Measurements from ENCODE around the gene KRTAP27-1.

The KRTAP27-1 gene, protein sequence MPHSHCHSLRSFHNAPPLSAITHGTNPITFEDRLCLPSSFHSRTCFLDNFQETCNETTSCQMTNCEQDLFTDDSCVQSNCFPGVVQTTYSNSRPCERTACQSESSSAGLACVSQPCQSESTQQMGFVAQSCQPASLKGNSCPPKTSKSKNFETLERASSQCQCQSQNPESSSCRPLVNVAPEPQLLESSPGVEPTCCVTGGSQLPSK

DNA sequence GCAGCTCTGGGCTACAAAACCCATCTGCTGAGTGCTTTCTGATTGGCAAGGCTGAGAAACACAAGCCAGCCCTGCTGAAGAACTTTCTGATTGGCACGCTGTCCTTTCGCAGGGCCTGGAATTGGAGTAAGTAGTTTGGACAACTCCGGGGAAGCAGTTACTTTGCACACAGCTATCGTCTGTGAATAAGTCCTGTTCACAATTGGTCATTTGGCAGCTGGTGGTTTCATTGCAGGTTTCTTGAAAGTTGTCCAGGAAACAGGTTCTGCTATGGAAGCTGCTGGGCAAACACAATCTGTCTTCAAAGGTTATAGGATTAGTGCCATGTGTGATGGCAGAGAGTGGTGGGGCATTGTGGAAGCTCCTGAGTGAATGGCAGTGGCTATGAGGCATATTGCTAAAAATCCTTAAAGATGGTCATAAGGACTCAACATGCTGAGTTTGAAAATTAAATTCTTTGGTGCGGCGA is at the start of gene KRTAP27-1:
Gene KRTAP27-1, minus strand, starts transcription at position 419 of the 469 bp plus-strand sequence. Its CDS starts 26 bp downstream, at position 393.
- DNase-seq = no peak

DNA sequence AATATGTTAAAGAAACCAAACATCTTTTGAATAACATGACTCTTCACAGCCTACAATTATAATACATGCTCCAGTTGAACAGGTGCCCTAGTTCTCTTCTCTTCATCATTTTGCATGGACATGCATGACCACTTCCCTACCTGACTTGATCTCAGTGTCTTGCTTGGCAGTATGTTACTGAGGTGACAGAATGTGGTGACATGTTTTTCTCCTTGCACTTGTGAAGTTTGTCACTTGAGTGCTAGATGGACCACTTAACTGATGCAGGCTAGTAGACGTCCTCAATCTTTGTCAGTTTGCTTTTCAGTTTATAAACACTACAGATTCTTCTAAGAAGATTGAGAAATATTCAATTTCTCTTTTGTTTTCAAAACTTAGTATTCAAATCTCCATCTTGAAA is 44.7 kb upstream of the KRTAP27-1 start:
- DNase-seq = no peak

DNA sequence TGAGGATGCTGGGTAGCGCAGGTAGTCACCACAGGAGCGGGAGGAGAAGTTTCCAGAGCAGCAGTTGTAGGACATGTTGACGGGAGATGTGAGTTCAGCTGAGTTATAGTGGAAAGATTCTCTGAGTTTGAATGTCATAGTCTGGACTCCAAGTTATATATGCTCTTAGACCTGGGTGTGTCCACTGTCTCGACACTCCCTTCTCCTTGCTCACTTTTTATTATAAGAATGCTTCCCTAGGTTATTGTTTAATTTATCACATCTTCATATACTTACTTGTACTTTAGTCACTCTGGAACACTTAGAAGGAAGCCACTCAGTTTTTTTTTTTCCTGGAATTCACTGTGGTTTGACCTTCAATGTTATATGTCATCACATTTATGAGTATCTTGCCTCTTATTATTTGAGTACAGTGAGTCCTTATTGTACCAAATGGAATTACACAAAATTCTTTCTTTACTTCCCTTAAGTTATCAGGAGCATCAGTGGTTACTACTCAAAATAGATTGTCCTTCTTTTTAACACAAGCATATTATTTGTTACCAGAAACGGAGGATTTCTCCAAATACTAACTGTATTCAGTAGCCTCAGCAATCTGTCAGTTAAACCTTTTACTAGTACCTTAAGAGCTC is 34.8 kb upstream of the KRTAP27-1 start, which contains the start of gene KRTAP13-2:
Gene KRTAP13-2, minus strand, starts transcription at position 133 of the 632 bp plus-strand sequence. Its CDS starts 58 bp downstream, at position 75.
- DNase-seq = no peak

DNA sequence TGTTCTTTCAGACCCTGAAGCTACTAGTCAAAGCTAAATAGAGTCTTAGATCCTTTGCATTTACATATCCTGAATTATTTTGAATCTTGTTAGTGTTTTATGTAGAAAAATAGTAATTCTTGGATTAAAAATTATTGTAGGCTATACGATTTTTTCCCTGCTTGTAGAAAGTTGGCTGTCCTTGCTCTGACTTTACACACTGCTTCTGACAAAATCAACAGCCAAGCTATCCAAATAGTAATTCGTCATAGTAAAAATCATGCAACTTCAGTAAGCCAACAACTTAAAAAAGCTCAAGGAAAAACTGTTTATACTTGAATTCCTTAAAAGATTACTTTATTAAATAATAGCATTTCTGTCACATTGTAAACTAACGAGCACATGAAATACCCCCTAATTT is 18.4 kb upstream of the KRTAP27-1 start:
- DNase-seq = no peak

DNA sequence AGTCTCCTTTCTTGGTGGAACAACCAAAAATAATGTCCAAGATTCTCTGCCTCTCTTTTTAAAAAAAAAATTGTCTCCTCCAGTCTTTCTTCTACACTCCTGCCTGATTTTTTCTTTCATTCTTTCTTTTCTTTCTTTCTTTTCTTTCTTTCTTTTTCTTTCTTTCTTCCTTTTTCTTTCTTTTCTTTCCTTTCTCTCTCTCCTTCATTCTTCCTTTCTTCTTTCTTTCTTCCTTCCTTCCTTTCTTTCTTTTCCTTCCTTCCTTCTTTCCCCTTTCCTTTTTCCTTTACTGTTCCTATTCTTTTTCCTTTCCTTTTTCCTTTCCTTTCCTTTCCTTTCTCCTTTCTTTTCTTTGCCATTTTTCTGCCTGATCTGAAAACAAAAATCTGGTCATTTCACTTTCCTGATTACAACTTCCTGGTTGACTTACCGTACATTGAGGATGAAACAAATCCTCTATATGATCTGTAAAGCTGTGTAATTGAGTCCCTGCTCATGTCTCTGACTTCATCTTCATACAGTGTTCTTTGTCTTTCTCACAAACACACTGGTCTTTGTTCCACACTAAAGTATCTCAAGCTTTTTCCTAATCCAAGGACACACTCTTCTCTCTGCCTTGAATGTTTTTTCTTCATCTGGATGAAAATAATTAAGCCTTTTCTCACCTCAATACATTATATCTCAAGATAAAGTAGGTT is 17.0 kb upstream of the KRTAP27-1 start:
- DNase-seq = no peak

DNA sequence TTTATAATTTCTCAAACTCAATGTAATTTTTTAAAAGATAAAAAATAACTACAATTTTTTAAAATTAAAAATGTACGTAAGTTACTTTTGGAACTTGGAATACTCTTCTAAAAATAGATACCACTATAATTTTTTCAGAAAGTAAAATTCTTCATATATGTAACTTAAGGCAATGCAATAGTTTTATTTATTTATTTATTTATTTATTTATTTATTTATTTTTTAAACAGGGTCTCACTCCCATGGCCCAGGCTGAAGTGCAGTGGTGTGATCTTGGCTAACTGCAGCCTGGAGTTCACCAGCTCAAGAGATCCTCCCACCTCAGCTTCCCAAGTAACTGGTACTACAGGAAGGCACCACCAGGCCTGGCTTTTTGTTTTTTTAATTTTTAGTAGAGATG is 14.0 kb upstream of the KRTAP27-1 start:
- no peak for DNase-seq

DNA sequence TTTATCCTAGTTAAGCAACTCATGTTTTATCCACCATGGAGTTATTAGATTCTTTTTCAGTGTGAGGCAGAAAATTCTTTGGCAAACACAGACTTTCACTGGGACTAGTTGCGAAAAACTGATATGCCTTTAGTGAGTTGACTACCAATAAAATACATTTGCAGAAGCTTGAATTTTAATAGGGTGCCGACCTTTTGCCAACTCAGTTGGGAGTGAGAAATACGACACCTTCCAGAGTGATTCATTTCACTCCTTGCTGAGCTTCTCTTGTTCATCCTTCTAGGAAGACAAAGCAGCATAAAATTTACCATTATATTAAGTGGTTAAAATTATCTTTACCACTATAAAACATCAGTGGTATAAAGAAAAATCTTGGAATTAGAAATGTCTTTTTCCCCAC is 12.1 kb upstream of the KRTAP27-1 start:
- peak; percentile 40 for DNase-seq

DNA sequence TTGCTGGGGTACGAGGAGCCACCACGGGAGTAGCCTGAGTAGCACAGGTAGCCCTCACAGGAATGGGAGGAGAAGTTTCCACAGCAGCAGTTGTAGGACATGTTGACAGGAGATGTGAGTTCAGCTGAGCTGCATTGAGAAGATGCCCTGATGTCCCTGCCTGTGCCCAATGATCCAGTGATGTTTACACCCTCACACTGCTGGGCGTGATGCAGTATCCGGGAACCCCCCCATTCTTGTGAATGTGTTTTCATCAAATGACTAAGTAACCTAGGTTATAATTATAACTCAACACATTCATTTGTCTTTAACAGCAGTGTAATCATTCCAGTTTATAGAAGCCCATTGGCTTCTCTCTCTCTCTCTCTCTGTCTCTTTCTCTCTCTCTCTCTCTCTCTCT is 11.0 kb upstream of the KRTAP27-1 start, which contains the start of gene KRTAP23-1:
Gene KRTAP23-1, minus strand, starts transcription at position 101 of the 400 bp plus-strand sequence. Its CDS starts 0 bp downstream, at position 101.
- no peak for DNase-seq

DNA sequence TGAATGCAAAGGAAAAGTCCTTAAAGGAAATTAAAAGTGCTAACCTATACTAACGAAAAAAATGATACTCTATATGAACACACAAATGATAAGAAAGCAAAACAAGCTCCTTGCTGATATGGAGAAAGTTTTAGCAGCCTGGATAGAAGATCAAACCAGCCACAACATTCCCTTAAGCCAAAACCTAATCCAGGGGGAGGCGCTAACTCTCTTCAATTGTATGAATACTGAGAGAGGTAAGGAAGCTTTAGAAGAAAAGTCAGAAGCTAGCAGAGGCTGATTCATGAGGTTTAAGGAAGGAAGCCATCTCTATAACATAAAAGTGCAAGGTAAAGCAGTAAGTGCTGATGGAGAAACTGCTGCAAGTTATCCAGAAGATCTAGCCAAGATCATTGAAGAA is 7.5 kb upstream of the KRTAP27-1 start:
- no peak for DNase-seq

DNA sequence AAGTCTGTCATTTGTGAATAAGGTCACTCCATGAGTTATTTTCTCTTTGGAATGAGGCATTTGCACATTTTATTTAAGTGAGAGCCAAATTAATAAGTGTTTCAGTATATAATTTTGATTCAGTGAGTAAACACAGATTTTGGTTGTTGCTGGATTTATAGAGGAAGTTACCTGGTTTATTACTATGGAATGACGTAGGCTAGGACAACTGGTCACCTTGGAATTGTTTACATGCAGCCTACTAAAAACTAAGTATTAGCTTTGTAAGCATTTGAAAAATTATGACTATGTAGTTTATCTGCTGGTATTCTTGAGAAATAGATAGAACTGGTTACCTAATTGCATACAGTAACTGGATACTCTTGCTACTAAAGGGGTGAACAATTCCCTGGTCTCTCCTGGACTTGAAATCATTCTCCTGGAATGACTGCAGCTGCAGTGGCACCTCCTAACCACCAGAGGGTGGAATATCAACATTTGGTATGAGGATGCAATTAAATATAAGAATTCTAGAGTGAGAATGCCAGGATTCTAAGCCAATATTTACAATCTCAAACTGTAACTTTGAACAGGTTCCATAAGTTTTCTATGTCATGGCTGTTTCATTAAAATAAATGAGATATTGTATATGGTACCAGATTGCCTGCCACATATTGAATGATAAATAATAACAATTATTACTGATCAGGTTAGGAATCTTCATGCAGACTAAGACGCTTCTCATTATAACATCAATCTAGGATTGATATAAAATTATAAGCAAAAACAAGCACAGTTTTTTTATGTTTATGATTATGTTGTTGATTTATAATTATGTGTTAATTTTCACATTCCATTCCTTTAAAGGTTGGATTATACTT is 3.5 kb upstream of the KRTAP27-1 start:
- DNase-seq = peak; percentile 35

DNA sequence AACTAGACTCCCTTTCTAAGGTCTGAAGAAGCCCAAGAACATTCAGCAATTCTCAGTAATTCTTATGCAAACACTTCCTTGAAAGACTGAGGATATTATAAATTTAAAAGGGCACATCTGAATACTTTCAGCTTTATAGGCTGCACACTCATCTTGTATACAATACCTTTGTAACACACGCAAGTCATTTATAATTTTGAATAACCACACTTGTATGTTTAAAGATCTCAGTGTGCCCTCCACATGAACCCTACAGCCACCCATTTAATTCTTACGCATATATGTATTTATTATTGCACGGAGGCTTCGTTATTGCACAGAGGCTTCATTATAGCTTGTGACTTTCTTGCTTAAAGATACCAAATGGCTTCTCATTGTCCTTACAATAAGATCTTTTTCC is 1.2 kb upstream of the KRTAP27-1 start:
- no peak for DNase-seq

DNA sequence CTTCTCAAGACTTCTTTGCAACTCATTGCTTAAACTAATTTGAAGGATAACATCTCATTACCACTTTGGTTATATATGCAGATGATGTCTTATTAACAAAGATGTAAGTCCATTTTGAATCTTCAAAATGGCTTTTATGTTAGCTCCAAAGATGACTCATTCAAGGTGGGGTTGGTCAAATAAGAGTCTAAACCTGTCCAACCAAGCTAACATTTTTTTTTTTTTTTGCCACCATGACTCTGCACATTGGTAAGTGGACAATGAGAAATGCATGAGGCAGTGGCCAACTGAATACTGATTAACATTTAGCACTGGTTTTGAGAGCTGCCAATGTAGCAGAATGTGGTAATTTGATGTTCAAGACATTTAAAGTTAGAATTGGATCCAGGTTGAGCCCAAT is 278 bp upstream of the KRTAP27-1 start:
- no peak for DNase-seq

DNA sequence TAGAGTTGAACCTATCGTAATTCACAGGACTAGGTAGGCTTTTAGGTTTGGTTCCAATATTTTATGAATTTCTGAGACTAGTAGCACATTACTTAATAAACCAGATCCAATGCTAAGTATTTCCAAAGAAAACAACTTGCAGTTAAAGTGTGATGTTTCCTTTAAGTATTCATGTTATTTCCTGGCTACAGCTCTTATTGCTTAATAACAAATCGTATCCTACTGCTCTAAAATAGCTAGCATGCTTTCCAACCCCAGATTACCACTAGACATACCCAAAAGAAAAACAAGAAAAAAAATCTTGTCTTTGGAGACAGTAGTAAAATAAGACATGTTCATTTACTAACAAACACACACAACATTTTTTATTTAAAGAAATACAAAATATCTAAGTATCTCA is 898 bp downstream of the KRTAP27-1 start:
- no peak for DNase-seq

DNA sequence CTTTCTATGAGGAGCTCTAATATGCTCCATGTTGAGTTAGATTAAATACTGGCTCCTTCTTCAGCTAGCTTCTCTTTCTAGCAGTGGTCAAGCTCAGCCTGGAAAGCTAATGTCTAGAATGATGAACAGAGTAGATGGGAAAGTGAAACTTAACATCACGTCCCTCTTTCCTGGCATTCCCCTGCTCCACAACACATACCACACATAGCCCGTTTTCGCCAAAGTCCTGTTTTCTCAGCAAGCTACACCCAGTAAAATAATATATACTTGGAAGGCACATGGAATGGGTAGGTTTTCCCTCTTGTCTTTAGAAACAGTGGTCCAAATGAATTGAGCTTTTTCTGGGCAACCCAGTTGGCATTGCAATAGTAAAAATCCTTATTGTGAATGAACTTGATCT is 3.8 kb downstream of the KRTAP27-1 start:
- DNase-seq = no peak

DNA sequence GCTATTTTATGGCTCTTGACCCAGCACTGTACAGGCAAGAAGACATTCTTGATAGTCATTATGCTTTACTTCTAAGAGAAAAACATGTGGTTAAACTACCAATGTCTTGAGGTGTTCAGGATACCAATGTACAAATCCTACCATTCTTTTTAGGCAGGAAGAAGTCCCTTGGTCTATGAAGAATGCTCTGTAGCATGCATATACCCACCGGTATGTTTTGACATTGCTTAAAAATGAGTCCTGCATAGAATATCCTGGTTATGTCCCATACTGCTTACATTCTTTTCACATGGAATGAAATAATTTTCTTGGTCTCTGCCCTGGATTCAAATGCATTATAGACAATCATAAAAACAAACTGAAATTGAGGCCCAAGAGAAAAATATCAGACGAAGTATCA is 4.8 kb downstream of the KRTAP27-1 start:
- no peak for DNase-seq

DNA sequence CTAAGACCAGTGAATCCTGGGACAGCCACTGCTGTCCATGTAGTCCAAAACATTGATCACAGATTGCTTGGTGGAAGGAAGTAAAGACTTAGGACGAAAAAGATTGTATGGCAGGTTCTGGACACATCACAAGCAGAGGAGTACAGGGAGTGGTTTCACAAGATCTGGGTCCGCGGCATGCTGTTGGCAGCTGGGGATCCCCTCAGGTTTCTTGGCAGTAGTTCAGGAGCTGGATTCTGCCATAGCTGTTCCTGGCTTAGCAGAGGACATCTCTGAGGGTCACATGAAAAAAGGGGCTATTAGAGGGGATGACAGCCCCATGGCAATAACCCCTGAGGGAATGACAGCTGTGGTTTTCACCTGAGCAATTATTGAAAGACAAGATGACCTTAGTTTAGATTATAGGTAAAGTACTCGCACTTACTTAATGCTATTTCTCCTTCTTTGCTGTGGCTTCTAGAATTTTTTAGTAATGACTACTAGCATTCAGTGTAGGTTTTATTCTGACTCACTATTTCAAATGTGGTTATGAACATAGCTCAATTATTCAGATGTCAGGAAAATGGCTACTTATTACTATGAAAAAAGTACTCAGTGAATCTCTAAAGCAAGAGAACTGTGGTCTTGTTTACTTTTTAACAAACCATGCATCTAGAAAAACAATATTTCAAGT is 8.2 kb downstream of the KRTAP27-1 start:
- DNase-seq = no peak

DNA sequence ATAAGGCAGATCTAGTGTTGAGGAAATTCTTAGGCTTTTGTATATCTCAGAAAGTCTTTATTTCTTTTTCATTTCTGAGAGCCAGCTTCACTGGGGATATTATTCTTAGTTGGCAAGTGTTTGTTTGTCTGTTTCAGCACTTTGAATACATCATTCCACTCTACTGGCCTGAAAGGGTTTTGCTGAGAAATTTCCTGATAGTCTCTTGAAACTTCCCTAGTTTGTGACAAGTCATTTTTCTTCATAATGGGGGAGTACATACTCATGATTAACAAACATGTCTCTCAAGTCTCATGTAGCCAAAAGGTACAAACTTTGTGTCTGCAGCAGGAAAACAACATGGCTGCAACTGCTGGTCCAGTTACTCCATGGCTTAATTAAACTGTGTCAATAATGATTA is 11.1 kb downstream of the KRTAP27-1 start:
- no peak for DNase-seq

DNA sequence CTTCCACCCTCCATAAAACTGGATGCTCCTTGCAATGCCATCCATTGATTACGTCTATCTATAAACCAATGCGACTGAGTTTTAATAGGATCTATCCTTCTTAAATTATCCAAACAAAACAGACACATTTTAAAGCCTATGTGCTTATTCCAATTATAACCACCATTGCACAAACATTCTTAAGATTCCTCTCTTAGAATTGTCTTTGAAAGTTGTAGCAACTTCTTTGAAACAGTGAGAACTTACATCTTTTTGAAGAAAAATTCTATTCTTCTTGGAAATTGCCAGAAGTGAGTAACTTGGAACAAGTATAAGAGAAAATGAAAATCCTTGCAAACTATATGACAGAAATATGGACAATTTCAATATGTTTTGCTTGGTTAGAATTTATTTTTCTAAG is 17.3 kb downstream of the KRTAP27-1 start, which contains the start of gene KRTAP26-1:
Gene KRTAP26-1, minus strand, starts transcription at position 101 of the 400 bp plus-strand sequence. CDS start 280 bp downstream, outside the sequence.
- DNase-seq = no peak

DNA sequence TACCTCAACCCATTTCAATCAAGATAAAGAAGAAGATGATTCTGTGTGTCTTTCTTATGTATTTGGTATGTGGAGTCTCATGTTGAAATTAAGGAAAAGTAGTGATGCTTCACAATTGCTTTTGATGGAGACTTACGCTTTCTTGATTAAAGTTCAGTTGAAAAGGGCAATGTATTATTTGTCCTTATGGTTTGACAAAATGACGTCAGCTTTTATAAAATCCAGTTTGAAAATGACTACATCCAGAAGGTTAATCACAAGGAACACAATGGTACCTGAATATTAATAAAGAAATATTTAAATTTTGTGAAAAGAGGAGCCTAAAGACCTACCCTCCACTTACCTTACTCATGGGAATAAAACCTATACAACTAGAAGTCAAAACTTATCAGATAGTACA is 21.8 kb downstream of the KRTAP27-1 start:
- DNase-seq = no peak

DNA sequence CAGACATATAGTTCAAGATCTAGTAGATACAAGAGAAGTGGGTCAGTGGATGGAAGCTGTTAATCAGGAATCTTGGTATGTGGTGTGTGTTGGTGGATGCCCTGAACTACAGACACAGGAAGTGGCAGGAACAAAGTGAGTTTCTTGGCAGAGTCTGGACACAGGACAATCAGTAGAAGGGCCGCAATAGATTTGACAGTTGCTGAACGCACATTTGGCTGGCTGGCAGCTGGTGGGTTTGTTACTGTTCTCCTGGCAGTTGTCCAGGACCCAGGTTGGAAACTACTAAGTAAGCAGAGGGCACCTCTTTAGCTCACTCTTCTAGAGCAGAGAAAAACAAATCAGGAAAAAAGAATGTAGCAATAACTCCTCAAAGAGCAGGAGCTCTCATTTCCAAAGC is 30.6 kb downstream of the KRTAP27-1 start:
- peak; percentile 67 for DNase-seq

DNA sequence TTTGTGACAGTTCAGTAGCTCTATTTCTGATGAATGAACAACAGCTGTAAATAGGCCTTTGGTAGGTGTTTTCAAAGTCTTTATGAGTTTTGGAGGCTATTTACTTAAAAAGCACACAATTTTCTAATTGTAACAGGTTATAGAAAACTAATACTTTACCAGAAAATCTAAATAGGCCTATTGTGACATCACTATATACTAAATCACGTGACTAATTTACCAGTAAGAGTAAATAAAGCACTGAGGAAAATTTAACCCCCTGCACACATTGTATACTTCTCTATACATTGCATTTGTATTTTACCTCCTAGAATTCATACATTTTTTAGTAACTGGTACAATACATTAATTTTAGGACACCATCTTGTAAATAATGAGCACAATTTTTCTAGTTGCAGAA is 32.4 kb downstream of the KRTAP27-1 start:
- DNase-seq = no peak

DNA sequence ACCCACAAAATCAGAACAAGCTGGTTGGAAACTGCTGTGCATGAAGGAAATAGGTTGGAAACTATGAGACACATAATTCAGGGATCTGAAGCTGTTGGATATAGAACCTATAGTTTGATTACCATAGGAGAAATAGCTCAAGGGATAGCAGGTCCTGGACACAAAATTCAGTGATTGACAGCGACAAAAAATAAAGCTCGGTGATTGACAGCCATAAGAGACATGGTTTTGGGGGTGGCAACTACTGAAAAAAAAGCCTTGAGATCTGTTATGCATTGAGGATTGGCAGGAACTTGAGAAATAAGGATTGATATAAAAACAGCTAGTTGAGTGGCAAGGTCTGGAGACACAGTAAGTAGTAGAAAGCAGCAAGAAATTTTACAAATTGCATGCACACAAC is 48.3 kb downstream of the KRTAP27-1 start, which contains the start of gene KRTAP25-1:
Gene KRTAP25-1, minus strand, starts transcription at position 300 of the 400 bp plus-strand sequence. Its CDS starts 24 bp downstream, at position 276.
- DNase-seq = no peak
